ENCODE data around the gene SYT17. TPM values are rescaled to one million over a fixed set of nuclear protein-coding genes. Genes with fewer than 3 reads are reported as not detected.

SYT17 gene
- polyA plus RNA-seq, 1 donor (not counting 4 experiments of a cell fraction or from before 2014, with no cell fraction given): not detected

DNA sequence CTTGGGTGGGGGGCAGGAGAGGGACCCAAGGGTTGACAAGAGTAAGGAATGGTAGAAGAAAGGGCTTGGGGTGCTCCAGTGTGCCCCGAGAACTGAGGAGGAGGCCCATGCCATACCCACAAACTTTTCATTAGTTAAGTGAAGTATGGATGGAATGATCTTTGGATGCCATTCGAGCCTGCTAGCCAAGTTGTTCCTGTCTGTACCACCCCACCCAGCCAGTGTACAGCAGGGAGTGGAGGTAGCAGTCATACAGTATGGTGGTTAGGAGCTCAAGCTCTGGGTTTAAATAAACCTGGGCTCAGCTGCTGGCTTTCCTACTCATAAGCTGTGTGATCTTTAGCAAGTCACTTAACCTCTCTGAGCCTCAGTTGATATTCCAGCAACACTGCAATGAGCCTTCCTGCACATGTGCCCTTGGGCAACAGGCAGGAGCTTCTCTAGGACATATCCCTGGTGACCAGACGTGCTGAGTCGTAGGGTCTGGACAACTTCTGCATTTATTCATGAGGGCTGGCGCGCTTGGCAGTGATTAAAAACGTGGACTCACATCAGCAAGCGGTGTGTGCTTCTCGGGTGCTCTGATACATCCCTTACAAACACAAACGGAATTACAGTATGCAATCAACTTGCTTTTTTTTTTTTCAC, 31.4 kb upstream of the SYT17 start:
- Histone ChIP-seq H2AFZ (ENCODE audit: control insufficient read depth, low read length) (no peak overlapping the region), H3K9ac (ENCODE audit: control insufficient read depth, extremely low read depth, insufficient read depth, low read length) (no peak overlapping the region), H3K79me2 (ENCODE audit: control insufficient read depth, insufficient read depth, low read length) (no peaks in the 10 kb centered on the region), H3K27ac (ENCODE audit: control insufficient read depth, insufficient read depth, low read length) (peak overlapping the region; percentile 8), H3K27me3 (ENCODE audit: control insufficient read depth, extremely low read depth, insufficient read depth, low read length) (no peaks in the 10 kb centered on the region), H3K4me2 (ENCODE audit: control insufficient read depth, extremely low read depth, insufficient read depth, low read depth, low read length) (peak overlapping the region; percentile 52), H3K9me1 (ENCODE audit: control insufficient read depth, extremely low read depth, insufficient read depth, low read length) (no peaks in the 10 kb centered on the region), H3K9me3 (ENCODE audit: control insufficient read depth, low read depth, low read length) (no peaks in the 10 kb centered on the region), H3K36me3 (ENCODE audit: control insufficient read depth in 2 of 2, extremely low read depth in 1 of 2, insufficient read depth in 2 of 2, low read length in 2 of 2) (no peaks in the 10 kb centered on the region), H3K4me1 (ENCODE audit: control insufficient read depth, extremely low read depth, insufficient read depth, low read length) (peaks cover 43% of the 10 kb centered on the region), H3K4me3 (ENCODE audit: control insufficient read depth in 2 of 3, extremely low read depth in 1 of 3, insufficient read depth in 2 of 3, low read depth in 1 of 3, low read length in 3 of 3) (no peak overlapping the region), H4K20me1 (ENCODE audit: control insufficient read depth, extremely low read depth, insufficient read depth, low read length) (no peaks in the 10 kb centered on the region)
- dilution Hi-C loops (cut with MboI; ENCODE audit: extremely low pct_ligation_motif_present, low sequenced_read_pairs): no loop called here
- no peak for TF ChIP-seq EZH2 (IDR thresholded peaks at IDR 0.05; ENCODE audit: low read length)
- TF ChIP-seq, protein P1, sequence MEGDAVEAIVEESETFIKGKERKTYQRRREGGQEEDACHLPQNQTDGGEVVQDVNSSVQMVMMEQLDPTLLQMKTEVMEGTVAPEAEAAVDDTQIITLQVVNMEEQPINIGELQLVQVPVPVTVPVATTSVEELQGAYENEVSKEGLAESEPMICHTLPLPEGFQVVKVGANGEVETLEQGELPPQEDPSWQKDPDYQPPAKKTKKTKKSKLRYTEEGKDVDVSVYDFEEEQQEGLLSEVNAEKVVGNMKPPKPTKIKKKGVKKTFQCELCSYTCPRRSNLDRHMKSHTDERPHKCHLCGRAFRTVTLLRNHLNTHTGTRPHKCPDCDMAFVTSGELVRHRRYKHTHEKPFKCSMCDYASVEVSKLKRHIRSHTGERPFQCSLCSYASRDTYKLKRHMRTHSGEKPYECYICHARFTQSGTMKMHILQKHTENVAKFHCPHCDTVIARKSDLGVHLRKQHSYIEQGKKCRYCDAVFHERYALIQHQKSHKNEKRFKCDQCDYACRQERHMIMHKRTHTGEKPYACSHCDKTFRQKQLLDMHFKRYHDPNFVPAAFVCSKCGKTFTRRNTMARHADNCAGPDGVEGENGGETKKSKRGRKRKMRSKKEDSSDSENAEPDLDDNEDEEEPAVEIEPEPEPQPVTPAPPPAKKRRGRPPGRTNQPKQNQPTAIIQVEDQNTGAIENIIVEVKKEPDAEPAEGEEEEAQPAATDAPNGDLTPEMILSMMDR (optimal IDR thresholded peaks at IDR 0.05 in 1 of 3, IDR thresholded peaks at IDR 0.05 in 1 of 3, conservative IDR thresholded peaks at IDR 0.05 in 1 of 3; ENCODE audit: extremely low read depth in 1 of 3, insufficient read depth in 2 of 3, low read length in 3 of 3): no peak
- FAIRE-seq (peak; percentile 9), DNase-seq (ENCODE audit: low read depth, low spot score) (no peak)

DNA sequence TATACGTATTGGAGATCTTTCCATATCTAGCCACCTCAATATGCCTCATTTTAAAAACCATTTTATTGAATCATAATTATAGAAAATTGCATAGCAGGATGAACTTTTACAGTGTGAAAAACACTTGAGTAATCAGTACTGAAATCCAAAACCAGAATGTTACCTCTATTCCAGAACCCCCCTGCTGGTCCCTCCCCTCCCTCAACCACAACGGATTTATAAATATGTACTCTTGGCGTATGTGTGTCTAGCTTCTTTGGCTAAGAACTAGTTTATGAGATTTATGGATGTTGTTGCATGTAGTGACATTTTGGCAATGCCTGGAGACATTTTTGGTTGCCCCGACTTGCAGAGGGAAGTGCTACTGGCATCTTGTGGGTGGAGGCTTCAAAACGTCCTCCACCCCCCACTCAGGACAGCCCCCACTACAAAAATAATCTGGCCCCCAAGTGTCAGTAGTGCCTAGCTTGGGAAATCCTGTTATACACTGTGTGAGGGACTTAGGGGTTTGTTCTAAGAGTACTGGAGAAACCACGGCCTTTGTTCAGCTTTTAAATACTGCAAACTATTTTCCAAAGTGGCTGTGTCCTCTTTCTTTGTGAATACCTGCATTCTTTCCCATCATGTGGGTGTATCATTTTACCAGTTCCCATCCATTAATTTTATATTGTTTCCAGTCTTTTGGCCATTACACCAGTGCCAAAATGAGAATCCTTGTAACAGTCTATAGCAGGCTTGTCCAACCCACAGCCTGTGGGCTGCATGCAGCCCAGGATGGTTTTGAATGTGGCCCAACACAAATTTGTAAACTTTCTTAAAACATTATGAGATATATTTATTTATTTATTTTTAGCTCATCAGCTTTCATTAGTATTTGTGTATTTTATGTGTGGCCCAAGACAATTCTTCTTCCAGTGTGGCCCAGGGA, 30.6 kb upstream of the SYT17 start:
- Histone ChIP-seq H4K20me1 (ENCODE audit: control insufficient read depth, extremely low read depth, insufficient read depth, low read length) (no peaks in the 10 kb centered on the region), H3K27ac (ENCODE audit: control insufficient read depth, insufficient read depth, low read length) (no peak overlapping the region), H3K36me3 (ENCODE audit: control insufficient read depth in 2 of 2, extremely low read depth in 1 of 2, insufficient read depth in 2 of 2, low read length in 2 of 2) (no peaks in the 10 kb centered on the region), H3K4me1 (ENCODE audit: control insufficient read depth, extremely low read depth, insufficient read depth, low read length) (peaks cover 43% of the 10 kb centered on the region), H3K9me3 (ENCODE audit: control insufficient read depth, low read depth, low read length) (no peaks in the 10 kb centered on the region), H3K9me1 (ENCODE audit: control insufficient read depth, extremely low read depth, insufficient read depth, low read length) (no peaks in the 10 kb centered on the region), H3K4me2 (ENCODE audit: control insufficient read depth, extremely low read depth, insufficient read depth, low read depth, low read length) (peak overlapping the region; percentile 52), H2AFZ (ENCODE audit: control insufficient read depth, low read length) (no peak overlapping the region), H3K9ac (ENCODE audit: control insufficient read depth, extremely low read depth, insufficient read depth, low read length) (no peak overlapping the region), H3K4me3 (ENCODE audit: control insufficient read depth in 2 of 3, extremely low read depth in 1 of 3, insufficient read depth in 2 of 3, low read depth in 1 of 3, low read length in 3 of 3) (no peak overlapping the region), H3K79me2 (ENCODE audit: control insufficient read depth, insufficient read depth, low read length) (no peaks in the 10 kb centered on the region), H3K27me3 (ENCODE audit: control insufficient read depth, extremely low read depth, insufficient read depth, low read length) (no peaks in the 10 kb centered on the region)
- FAIRE-seq: peak; percentile 78
- DNase-seq (ENCODE audit: low read depth, low spot score): no peak
- dilution Hi-C loops (cut with MboI; ENCODE audit: extremely low pct_ligation_motif_present, low sequenced_read_pairs): no loop called here
- TF ChIP-seq, protein P1 (optimal IDR thresholded peaks at IDR 0.05 in 1 of 3, IDR thresholded peaks at IDR 0.05 in 1 of 3, conservative IDR thresholded peaks at IDR 0.05 in 1 of 3; ENCODE audit: extremely low read depth in 1 of 3, insufficient read depth in 2 of 3, low read length in 3 of 3): no peak
